ENCODE data around the gene CAMSAP1. TPM values are rescaled to one million over a fixed set of nuclear protein-coding genes. Genes with fewer than 3 reads are reported as not detected.

The CAMSAP1 gene
- total and polyA plus RNA-seq, 9 of the 15 experiments (the other 6 are each of a cell fraction or from before 2014, with no cell fraction given): 1.5 to 28.8 (median 14.3) TPM

DNA sequence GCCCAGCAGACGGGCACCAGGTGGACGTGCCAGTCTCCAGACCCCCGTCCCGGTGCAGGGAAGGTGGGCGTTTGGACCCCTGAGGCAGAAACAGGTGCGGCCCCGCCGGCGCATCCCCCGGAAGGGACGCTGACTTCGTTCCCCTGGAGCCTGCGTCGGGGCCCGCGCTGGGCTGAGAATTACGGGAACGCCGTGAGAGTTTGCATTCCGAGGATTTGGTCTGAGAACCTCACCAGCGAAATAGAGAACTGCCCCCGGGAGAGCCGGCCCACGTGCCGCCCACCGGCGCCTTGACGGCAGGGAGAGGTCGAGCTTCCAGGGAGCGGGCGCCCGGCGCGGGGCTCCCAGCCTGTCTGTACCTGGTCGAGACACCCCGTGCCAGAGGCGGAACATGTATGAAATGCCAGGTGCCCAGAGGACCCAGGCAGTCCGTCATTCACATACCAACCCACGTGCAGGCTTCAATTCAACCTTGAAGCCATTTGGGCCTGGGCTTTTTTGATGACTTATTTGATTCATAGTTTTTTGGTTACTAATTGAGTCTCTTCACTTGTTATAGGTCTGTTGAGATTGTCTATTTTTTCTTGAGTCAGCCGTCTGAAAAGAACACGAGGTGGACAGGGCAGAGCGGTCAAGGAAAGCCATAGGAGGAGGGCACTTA is 877 bp upstream of the CAMSAP1 start (continued):
- TF ChIP-seq FOXK1 (CRISPR knock-in tag; IDR thresholded peaks at IDR 0.05; ENCODE audit: borderline replicate concordance) (no peak), HNRNPLL (IDR thresholded peaks at IDR 0.05; ENCODE audit: low read depth, low read length, poor library complexity, severe bottlenecking) (peak; percentile 56), ZNF584 (CRISPR knock-in tag; IDR thresholded peaks at IDR 0.05; ENCODE audit: low read depth) (no peak), FOS (IDR thresholded peaks at IDR 0.05; ENCODE audit: extremely low read depth, insufficient read length) (no peak), HDAC8 (tag; IDR thresholded peaks at IDR 0.05) (peak; percentile 49; the same call in 1 of the 2 replicates), NFE2 (IDR thresholded peaks at IDR 0.05; ENCODE audit: low read depth) (no peak), TGIF2 (CRISPR knock-in tag; IDR thresholded peaks at IDR 0.05) (no peak), MYBL2 (IDR thresholded peaks at IDR 0.05; ENCODE audit: low read depth) (no peak), MYBL2 (CRISPR knock-in tag; IDR thresholded peaks at IDR 0.05; ENCODE audit: borderline replicate concordance) (no peak), MCM2 (IDR thresholded peaks at IDR 0.05; ENCODE audit: low read depth) (no peak), HNRNPH1 (optimal IDR thresholded peaks at IDR 0.05; ENCODE audit: low read depth, low read length) (no peak), TAL1 (IDR thresholded peaks at IDR 0.05) (no peak), RBM14 (IDR thresholded peaks at IDR 0.05; ENCODE audit: borderline replicate concordance, insufficient read depth, low read depth, low read length) (no peak), TARDBP (IDR thresholded peaks at IDR 0.05) (no peak)
- TF ChIP-seq, protein P1, sequence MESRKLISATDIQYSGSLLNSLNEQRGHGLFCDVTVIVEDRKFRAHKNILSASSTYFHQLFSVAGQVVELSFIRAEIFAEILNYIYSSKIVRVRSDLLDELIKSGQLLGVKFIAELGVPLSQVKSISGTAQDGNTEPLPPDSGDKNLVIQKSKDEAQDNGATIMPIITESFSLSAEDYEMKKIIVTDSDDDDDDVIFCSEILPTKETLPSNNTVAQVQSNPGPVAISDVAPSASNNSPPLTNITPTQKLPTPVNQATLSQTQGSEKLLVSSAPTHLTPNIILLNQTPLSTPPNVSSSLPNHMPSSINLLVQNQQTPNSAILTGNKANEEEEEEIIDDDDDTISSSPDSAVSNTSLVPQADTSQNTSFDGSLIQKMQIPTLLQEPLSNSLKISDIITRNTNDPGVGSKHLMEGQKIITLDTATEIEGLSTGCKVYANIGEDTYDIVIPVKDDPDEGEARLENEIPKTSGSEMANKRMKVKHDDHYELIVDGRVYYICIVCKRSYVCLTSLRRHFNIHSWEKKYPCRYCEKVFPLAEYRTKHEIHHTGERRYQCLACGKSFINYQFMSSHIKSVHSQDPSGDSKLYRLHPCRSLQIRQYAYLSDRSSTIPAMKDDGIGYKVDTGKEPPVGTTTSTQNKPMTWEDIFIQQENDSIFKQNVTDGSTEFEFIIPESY (CRISPR knock-in tag; IDR thresholded peaks at IDR 0.05): no peak
- TF ChIP-seq, protein P2, sequence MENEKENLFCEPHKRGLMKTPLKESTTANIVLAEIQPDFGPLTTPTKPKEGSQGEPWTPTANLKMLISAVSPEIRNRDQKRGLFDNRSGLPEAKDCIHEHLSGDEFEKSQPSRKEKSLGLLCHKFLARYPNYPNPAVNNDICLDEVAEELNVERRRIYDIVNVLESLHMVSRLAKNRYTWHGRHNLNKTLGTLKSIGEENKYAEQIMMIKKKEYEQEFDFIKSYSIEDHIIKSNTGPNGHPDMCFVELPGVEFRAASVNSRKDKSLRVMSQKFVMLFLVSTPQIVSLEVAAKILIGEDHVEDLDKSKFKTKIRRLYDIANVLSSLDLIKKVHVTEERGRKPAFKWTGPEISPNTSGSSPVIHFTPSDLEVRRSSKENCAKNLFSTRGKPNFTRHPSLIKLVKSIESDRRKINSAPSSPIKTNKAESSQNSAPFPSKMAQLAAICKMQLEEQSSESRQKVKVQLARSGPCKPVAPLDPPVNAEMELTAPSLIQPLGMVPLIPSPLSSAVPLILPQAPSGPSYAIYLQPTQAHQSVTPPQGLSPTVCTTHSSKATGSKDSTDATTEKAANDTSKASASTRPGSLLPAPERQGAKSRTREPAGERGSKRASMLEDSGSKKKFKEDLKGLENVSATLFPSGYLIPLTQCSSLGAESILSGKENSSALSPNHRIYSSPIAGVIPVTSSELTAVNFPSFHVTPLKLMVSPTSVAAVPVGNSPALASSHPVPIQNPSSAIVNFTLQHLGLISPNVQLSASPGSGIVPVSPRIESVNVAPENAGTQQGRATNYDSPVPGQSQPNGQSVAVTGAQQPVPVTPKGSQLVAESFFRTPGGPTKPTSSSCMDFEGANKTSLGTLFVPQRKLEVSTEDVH (IDR thresholded peaks at IDR 0.05; ENCODE audit: low read depth, partially characterized antibody): no peak
- TF ChIP-seq, protein P3, sequence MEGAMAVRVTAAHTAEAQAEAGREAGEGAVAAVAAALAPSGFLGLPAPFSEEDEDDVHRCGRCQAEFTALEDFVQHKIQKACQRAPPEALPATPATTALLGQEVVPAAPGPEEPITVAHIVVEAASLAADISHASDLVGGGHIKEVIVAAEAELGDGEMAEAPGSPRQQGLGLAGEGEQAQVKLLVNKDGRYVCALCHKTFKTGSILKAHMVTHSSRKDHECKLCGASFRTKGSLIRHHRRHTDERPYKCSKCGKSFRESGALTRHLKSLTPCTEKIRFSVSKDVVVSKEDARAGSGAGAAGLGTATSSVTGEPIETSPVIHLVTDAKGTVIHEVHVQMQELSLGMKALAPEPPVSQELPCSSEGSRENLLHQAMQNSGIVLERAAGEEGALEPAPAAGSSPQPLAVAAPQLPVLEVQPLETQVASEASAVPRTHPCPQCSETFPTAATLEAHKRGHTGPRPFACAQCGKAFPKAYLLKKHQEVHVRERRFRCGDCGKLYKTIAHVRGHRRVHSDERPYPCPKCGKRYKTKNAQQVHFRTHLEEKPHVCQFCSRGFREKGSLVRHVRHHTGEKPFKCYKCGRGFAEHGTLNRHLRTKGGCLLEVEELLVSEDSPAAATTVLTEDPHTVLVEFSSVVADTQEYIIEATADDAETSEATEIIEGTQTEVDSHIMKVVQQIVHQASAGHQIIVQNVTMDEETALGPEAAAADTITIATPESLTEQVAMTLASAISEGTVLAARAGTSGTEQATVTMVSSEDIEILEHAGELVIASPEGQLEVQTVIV (CRISPR knock-in tag; IDR thresholded peaks at IDR 0.05; ENCODE audit: borderline replicate concordance): no peak
- TF ChIP-seq, protein P4, sequence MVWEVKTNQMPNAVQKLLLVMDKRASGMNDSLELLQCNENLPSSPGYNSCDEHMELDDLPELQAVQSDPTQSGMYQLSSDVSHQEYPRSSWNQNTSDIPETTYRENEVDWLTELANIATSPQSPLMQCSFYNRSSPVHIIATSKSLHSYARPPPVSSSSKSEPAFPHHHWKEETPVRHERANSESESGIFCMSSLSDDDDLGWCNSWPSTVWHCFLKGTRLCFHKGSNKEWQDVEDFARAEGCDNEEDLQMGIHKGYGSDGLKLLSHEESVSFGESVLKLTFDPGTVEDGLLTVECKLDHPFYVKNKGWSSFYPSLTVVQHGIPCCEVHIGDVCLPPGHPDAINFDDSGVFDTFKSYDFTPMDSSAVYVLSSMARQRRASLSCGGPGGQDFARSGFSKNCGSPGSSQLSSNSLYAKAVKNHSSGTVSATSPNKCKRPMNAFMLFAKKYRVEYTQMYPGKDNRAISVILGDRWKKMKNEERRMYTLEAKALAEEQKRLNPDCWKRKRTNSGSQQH (CRISPR knock-in tag; IDR thresholded peaks at IDR 0.05): no peak
- TF ChIP-seq, protein P5, sequence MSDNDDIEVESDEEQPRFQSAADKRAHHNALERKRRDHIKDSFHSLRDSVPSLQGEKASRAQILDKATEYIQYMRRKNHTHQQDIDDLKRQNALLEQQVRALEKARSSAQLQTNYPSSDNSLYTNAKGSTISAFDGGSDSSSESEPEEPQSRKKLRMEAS (CRISPR knock-in tag; IDR thresholded peaks at IDR 0.05): peak; percentile 28; the same call in 1 of the 2 replicates
